Heart left ventricle (tissue), 13 donors: ENCODE results near the gene XPO6.

Source experiments
- POLR2A ChIP-seq, 2 donors: fragments of 450-650 bp; IDR thresholded peaks; one replicate each; pipeline ENCODE4 v1.6.1; 2017; ENCODE audit warnings: antibody characterized with exemption in 2 of 2, mild to moderate bottlenecking in 2 of 2, moderate library complexity in 2 of 2
- TF ChIP-seq, protein P1 (sequence below), 12 donors: fragments of 200-600 bp; sonication (generic) in 4 of 12; IDR thresholded peaks; one replicate each; pipeline versions ENCODE4 v1.5.0 to v1.8.0; 2018 to 2022; ENCODE audit warnings: antibody characterized with exemption in 12 of 12, mild to moderate bottlenecking in 5 of 12
- donor health status: ischemic (EF 13 %, LVEDD 7.1; RV severe dilation, severe dysfunction).
- donor health status: DM: no; HTN: yes; CAD: no.
- donor health status: DM: no; HTN: no; CAD: no.
- donor health status: ischemic (EF 25% LVEDD 6.9; RV normal size, moderate dysfunction).
- donor health status: ischemic (EF 25% LVEDD 5.7; RV mildly dilated, moderate dysfunction).
- donor health status: ischemic (EF 35%, LVEDD 5.7; RV mildly dilated, moderate dysfunction).
- donor health status: nonischemic (EF 11% LVEDD 7.7; RV severe dilation, severe dysfunction).
- donor health status: DM: yes; HTN: yes; CAD: no.
- donor health status: PGD.
- donor health status: ischemic (EF 29% LVEDD 5.4; RV normal size, mild dysfunction).
- donor health status: nonischemic (EF 23%, LVEDD 6.1; RV moderate dilation, normal function).

DNA sequence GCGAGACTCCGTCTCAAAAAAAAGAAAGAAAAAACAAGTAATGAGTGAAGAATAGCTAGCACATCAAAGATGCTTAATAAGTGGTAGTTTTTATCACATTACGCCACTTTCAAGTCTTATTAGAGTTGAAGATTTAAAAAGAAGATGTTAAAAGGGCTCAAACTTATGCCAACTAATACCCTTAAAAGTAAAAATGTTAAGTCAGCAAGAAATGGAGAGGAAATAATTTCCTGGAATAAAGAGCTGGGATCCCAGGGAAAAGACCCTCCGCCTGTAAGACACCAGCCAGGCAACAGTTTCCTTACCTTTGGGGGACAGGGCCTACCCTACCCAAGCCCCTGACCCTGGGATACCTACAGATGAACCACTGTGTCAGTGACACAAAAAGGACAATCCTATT is 3.6 kb downstream of the XPO6 start:
- TF ChIP-seq, protein P1, sequence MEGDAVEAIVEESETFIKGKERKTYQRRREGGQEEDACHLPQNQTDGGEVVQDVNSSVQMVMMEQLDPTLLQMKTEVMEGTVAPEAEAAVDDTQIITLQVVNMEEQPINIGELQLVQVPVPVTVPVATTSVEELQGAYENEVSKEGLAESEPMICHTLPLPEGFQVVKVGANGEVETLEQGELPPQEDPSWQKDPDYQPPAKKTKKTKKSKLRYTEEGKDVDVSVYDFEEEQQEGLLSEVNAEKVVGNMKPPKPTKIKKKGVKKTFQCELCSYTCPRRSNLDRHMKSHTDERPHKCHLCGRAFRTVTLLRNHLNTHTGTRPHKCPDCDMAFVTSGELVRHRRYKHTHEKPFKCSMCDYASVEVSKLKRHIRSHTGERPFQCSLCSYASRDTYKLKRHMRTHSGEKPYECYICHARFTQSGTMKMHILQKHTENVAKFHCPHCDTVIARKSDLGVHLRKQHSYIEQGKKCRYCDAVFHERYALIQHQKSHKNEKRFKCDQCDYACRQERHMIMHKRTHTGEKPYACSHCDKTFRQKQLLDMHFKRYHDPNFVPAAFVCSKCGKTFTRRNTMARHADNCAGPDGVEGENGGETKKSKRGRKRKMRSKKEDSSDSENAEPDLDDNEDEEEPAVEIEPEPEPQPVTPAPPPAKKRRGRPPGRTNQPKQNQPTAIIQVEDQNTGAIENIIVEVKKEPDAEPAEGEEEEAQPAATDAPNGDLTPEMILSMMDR (IDR thresholded peaks at IDR 0.05): no peak
- no peak for TF ChIP-seq POLR2A (IDR thresholded peaks at IDR 0.05)
